ENCODE data around the gene CYSTM1.

- TF ChIP-seq, protein P1, sequence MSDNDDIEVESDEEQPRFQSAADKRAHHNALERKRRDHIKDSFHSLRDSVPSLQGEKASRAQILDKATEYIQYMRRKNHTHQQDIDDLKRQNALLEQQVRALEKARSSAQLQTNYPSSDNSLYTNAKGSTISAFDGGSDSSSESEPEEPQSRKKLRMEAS (IDR thresholded peaks at IDR 0.05): no peak
- TF ChIP-seq CTCF (IDR thresholded peaks at IDR 0.05; ENCODE audit: low read depth, low read length, missing input control): no peak
- TF ChIP-seq, protein P2, sequence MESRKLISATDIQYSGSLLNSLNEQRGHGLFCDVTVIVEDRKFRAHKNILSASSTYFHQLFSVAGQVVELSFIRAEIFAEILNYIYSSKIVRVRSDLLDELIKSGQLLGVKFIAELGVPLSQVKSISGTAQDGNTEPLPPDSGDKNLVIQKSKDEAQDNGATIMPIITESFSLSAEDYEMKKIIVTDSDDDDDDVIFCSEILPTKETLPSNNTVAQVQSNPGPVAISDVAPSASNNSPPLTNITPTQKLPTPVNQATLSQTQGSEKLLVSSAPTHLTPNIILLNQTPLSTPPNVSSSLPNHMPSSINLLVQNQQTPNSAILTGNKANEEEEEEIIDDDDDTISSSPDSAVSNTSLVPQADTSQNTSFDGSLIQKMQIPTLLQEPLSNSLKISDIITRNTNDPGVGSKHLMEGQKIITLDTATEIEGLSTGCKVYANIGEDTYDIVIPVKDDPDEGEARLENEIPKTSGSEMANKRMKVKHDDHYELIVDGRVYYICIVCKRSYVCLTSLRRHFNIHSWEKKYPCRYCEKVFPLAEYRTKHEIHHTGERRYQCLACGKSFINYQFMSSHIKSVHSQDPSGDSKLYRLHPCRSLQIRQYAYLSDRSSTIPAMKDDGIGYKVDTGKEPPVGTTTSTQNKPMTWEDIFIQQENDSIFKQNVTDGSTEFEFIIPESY (IDR thresholded peaks at IDR 0.05): no peak
- TF ChIP-seq, protein P3, sequence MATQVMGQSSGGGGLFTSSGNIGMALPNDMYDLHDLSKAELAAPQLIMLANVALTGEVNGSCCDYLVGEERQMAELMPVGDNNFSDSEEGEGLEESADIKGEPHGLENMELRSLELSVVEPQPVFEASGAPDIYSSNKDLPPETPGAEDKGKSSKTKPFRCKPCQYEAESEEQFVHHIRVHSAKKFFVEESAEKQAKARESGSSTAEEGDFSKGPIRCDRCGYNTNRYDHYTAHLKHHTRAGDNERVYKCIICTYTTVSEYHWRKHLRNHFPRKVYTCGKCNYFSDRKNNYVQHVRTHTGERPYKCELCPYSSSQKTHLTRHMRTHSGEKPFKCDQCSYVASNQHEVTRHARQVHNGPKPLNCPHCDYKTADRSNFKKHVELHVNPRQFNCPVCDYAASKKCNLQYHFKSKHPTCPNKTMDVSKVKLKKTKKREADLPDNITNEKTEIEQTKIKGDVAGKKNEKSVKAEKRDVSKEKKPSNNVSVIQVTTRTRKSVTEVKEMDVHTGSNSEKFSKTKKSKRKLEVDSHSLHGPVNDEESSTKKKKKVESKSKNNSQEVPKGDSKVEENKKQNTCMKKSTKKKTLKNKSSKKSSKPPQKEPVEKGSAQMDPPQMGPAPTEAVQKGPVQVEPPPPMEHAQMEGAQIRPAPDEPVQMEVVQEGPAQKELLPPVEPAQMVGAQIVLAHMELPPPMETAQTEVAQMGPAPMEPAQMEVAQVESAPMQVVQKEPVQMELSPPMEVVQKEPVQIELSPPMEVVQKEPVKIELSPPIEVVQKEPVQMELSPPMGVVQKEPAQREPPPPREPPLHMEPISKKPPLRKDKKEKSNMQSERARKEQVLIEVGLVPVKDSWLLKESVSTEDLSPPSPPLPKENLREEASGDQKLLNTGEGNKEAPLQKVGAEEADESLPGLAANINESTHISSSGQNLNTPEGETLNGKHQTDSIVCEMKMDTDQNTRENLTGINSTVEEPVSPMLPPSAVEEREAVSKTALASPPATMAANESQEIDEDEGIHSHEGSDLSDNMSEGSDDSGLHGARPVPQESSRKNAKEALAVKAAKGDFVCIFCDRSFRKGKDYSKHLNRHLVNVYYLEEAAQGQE (IDR thresholded peaks at IDR 0.05): no peak
- no peak for TF ChIP-seq RXRA (IDR thresholded peaks at IDR 0.05)
- TF ChIP-seq SP1 (IDR thresholded peaks at IDR 0.05): no peak
- TF ChIP-seq GABPA (IDR thresholded peaks at IDR 0.05 in 1 of 2, conservative IDR thresholded peaks at IDR 0.05 in 1 of 2): no peak
- TF ChIP-seq TAF1 (conservative IDR thresholded peaks at IDR 0.05): no peak
- no peak for TF ChIP-seq RAD21 (IDR thresholded peaks at IDR 0.05)
- no peak for TF ChIP-seq HNF4G (IDR thresholded peaks at IDR 0.05)
- no peak for TF ChIP-seq ATF3 (IDR thresholded peaks at IDR 0.05)
- TF ChIP-seq FOXA1 (IDR thresholded peaks at IDR 0.05): no peak
- no peak for TF ChIP-seq JUND (IDR thresholded peaks at IDR 0.05)
Observed at GRCh38 chr5:140178086-140178410, 3.1 kb downstream of the CYSTM1 start.
